Testis (tissue), 3 donors: Measurements from ENCODE around the gene C11orf21. TPM values are rescaled to one million over a fixed set of nuclear protein-coding genes. Genes with fewer than 3 reads are reported as not detected.

ENCODE experiments used
- DNase-seq: peaks from one replicate; pipeline ENCODE4 v3.0.0-alpha.2; 2019
- H3K27ac ChIP-seq, 2 donors: fragments of 200-600 bp; sonication (generic); one replicate each; pipeline ENCODE4 v1.5.1; 2019
- H3K27me3 ChIP-seq: fragments of 200-600 bp; sonication (generic); one replicate; pipeline ENCODE4 v1.5.1; 2019
- H3K36me3 ChIP-seq: fragments of 200-600 bp; sonication (generic); one replicate; pipeline ENCODE4 v1.5.1; 2017; ENCODE audit warnings: low read depth; ENCODE audit errors: missing control alignments
- H3K4me1 ChIP-seq: fragments of 200-600 bp; sonication (generic); one replicate; pipeline ENCODE4 v1.5.1; 2019
- H3K4me3 ChIP-seq, 2 donors: fragments of 200-600 bp; sonication (generic); one replicate each; pipeline ENCODE4 v1.5.1; 2017 to 2019
- H3K9me3 ChIP-seq: fragments of 200-600 bp; sonication (generic); one replicate; pipeline ENCODE4 v1.5.1; 2017
- CTCF ChIP-seq, 3 experiments: fragments of 450-650 bp in 2 of 3; fragments of 200-600 bp in 1 of 3; sonication (generic) in 1 of 3; IDR thresholded peaks; one replicate each; pipeline ENCODE4 v1.5.1; 2016 to 2019; ENCODE audit warnings: antibody characterized with exemption in 3 of 3, mild to moderate bottlenecking in 2 of 3, moderate library complexity in 1 of 3
- POLR2A ChIP-seq: fragments of 450-650 bp; IDR thresholded peaks from one replicate; pipeline ENCODE4 v1.6.1; 2017; ENCODE audit warnings: antibody characterized with exemption, mild to moderate bottlenecking, moderate library complexity
- WGBS, 2 donors: methylation state at CpG; one replicate each; pipeline ENCODE4 v1.1.5; 2018; 5-methylcytosine and 5-hydroxymethylcytosine counted together
- intact Hi-C: fragments of 100-400 bp; cut with DNase I; formaldehyde crosslinking; loops from one replicate; pipeline ENCODE4 v1.15.1; 2023; ENCODE audit warnings: low total_unique reads
- polyA plus RNA-seq: library from polyadenylated mRNA; stranded (reverse); fragments of 350-450 nt; fragmentation: Illumina TruSeq; extraction: RNeasy Lipid Tissue Mini Kit (QIAGEN cat#74804); gene quantifications from one replicate; pipeline ENCODE4 v1.2.3, GENCODE V29; 2014; ENCODE audit warnings: low read depth, low replicate concordance; ENCODE audit not compliant: insufficient read depth
- total RNA-seq, 2 donors: library from RNA; depleted of rRNA; stranded (reverse); fragments of >200 nt; gene quantifications; one replicate each; pipeline ENCODE4 v1.2.3, GENCODE V29; 2016

C11orf21 gene
- total and polyA plus RNA-seq, 3 donors from 2014 or later = 0.12 to 0.88 (median 0.47) TPM

GRCh38 chr11:2267851-2268728 is 33.6 kb downstream of the C11orf21 start:
- Histone ChIP-seq H3K36me3 (no peaks in the 10 kb centered on the region), H3K4me3 (no peak overlapping the region), H3K27me3 (peaks cover 3% of the 10 kb centered on the region), H3K9me3 (no peaks in the 10 kb centered on the region), H3K4me1 (peaks cover 9% of the 10 kb centered on the region), H3K27ac (no peak overlapping the region)
- TF ChIP-seq POLR2A (no peak), CTCF (IDR thresholded peaks at IDR 0.05) (no peak)
- intact Hi-C loops = no loop called here
- peak; percentile 12 for DNase-seq
- WGBS, 2 donors = 53 to 68% methylated on average over 5 to 26 of the region's 26 CpGs

- H3K36me3 ChIP-seq = no peaks in the 10 kb centered on the region
- H3K4me1 ChIP-seq = peaks cover 9% of the 10 kb centered on the region
- intact Hi-C loops = no loop called here
- H3K9me3 ChIP-seq = no peaks in the 10 kb centered on the region
- WGBS, 2 donors = 82 to 83% methylated on average over 4 to 12 of the region's 12 CpGs
- no peak overlapping the region for H3K27ac ChIP-seq
- no peak overlapping the region for H3K4me3 ChIP-seq
- no peak for TF ChIP-seq POLR2A
- no peak for TF ChIP-seq CTCF (IDR thresholded peaks at IDR 0.05)
- DNase-seq = peak; percentile 4
- peaks cover 3% of the 10 kb centered on the region for H3K27me3 ChIP-seq
Measured at GRCh38 chr11:2267306-2267850, 34.3 kb downstream of the C11orf21 start.

GRCh38 chr11:2266586-2267305 is 35.0 kb downstream of the C11orf21 start:
- Histone ChIP-seq H3K4me1 (peaks cover 9% of the 10 kb centered on the region), H3K4me3 (no peak overlapping the region), H3K27me3 (peaks cover 3% of the 10 kb centered on the region), H3K27ac (no peak overlapping the region), H3K9me3 (no peaks in the 10 kb centered on the region), H3K36me3 (no peaks in the 10 kb centered on the region)
- WGBS, 2 donors = 94 to 95% methylated on average over 24 to 26 of the region's 26 CpGs
- TF ChIP-seq CTCF (IDR thresholded peaks at IDR 0.05) (no peak), POLR2A (no peak)
- intact Hi-C loops = no loop called here
- DNase-seq = peak; percentile 9

GRCh38 chr11:2265854-2266585 is 35.7 kb downstream of the C11orf21 start:
- Histone ChIP-seq H3K36me3 (no peaks in the 10 kb centered on the region), H3K9me3 (no peaks in the 10 kb centered on the region), H3K27me3 (peaks cover under 1% of the 10 kb centered on the region), H3K27ac (no peak overlapping the region), H3K4me1 (peaks cover 9% of the 10 kb centered on the region), H3K4me3 (no peak overlapping the region)
- no peak for TF ChIP-seq POLR2A
- no peak for TF ChIP-seq CTCF (IDR thresholded peaks at IDR 0.05)
- WGBS, 2 donors = 79 to 88% methylated on average over 24 of the region's 24 CpGs
- DNase-seq = peak; percentile 7
- intact Hi-C loops = no loop called here
